Measurements from ENCODE around the gene RASSF6.
"Not testable (repeated sequence)": the region's sequence is repeated elsewhere in the genome, so short reads cannot be mapped to it uniquely, and the experiment has no call there.

DNA sequence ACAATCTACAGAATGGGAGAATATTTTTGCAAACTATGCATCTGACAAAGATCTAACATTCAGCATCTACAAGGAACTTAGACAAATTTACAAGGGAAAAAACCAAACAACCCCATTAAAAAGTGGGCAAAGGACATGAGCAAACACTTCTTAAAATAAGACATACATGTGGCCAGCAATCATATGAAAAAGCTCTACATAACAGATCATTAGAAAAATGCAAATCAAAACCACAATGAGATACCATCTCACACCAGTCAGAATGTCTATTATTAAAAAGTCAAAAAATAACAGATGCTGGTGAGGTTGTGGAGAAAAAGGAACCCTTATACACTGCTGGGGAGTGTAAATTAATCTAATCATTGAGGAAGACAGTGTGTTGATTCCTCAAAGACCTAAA is 23.1 kb downstream of the RASSF6 start:
- TF ChIP-seq, protein P1, sequence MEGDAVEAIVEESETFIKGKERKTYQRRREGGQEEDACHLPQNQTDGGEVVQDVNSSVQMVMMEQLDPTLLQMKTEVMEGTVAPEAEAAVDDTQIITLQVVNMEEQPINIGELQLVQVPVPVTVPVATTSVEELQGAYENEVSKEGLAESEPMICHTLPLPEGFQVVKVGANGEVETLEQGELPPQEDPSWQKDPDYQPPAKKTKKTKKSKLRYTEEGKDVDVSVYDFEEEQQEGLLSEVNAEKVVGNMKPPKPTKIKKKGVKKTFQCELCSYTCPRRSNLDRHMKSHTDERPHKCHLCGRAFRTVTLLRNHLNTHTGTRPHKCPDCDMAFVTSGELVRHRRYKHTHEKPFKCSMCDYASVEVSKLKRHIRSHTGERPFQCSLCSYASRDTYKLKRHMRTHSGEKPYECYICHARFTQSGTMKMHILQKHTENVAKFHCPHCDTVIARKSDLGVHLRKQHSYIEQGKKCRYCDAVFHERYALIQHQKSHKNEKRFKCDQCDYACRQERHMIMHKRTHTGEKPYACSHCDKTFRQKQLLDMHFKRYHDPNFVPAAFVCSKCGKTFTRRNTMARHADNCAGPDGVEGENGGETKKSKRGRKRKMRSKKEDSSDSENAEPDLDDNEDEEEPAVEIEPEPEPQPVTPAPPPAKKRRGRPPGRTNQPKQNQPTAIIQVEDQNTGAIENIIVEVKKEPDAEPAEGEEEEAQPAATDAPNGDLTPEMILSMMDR (IDR thresholded peaks at IDR 0.05) = not testable (repeated sequence)
- not testable (repeated sequence) for TF ChIP-seq SMAD4 (CRISPR knock-in tag; IDR thresholded peaks at IDR 0.05); CBFB (CRISPR knock-in tag; IDR thresholded peaks at IDR 0.05; ENCODE audit: low read depth); ZNF138 (CRISPR knock-in tag; conservative IDR thresholded peaks at IDR 0.05); ESRRA (CRISPR knock-in tag; IDR thresholded peaks at IDR 0.05; ENCODE audit: borderline replicate concordance); SOX15 (CRISPR knock-in tag; IDR thresholded peaks at IDR 0.05); NR1H2 (CRISPR knock-in tag; IDR thresholded peaks at IDR 0.05); ZNF121 (CRISPR knock-in tag; IDR thresholded peaks at IDR 0.05); ELF4 (CRISPR knock-in tag; IDR thresholded peaks at IDR 0.05; ENCODE audit: low read depth); TEAD4 (CRISPR knock-in tag; IDR thresholded peaks at IDR 0.05)
- TF ChIP-seq, protein P2, sequence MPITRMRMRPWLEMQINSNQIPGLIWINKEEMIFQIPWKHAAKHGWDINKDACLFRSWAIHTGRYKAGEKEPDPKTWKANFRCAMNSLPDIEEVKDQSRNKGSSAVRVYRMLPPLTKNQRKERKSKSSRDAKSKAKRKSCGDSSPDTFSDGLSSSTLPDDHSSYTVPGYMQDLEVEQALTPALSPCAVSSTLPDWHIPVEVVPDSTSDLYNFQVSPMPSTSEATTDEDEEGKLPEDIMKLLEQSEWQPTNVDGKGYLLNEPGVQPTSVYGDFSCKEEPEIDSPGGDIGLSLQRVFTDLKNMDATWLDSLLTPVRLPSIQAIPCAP (CRISPR knock-in tag; IDR thresholded peaks at IDR 0.05) = not testable (repeated sequence)
- TF ChIP-seq, protein P3, sequence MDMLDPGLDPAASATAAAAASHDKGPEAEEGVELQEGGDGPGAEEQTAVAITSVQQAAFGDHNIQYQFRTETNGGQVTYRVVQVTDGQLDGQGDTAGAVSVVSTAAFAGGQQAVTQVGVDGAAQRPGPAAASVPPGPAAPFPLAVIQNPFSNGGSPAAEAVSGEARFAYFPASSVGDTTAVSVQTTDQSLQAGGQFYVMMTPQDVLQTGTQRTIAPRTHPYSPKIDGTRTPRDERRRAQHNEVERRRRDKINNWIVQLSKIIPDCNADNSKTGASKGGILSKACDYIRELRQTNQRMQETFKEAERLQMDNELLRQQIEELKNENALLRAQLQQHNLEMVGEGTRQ (CRISPR knock-in tag; IDR thresholded peaks at IDR 0.05) = not testable (repeated sequence)
- TF ChIP-seq, protein P4, sequence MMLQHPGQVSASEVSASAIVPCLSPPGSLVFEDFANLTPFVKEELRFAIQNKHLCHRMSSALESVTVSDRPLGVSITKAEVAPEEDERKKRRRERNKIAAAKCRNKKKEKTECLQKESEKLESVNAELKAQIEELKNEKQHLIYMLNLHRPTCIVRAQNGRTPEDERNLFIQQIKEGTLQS (CRISPR knock-in tag; conservative IDR thresholded peaks at IDR 0.05) = not testable (repeated sequence)
- TF ChIP-seq, protein P5, sequence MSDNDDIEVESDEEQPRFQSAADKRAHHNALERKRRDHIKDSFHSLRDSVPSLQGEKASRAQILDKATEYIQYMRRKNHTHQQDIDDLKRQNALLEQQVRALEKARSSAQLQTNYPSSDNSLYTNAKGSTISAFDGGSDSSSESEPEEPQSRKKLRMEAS (CRISPR knock-in tag; IDR thresholded peaks at IDR 0.05) = not testable (repeated sequence)

All from WTC11 (cell line).